DMS114 treated with DMSO at 0.1 percent for 48 hours (cell line): ENCODE measurements around the gene LY86.
"Not testable (repeated sequence)": the region's sequence is repeated elsewhere in the genome, so short reads cannot be mapped to it uniquely, and the experiment has no call there.

Source experiments
- DNase-seq: peaks from one replicate; lab custom pipeline; 2025; ENCODE audit not compliant: unreplicated experiment; lab: John Stamatoyannopoulos, UW

The LY86 gene

GRCh38 chr6:6650839-6651238 is 62.3 kb downstream of the LY86 start:
- DNase-seq = no peak

- no peak for DNase-seq
Measured at GRCh38 chr6:6651335-6651734, 62.8 kb downstream of the LY86 start.

GRCh38 chr6:6652932-6653331 is 64.4 kb downstream of the LY86 start:
- DNase-seq = no peak

- DNase-seq = no peak
Measured at GRCh38 chr6:6654599-6655575, 66.4 kb downstream of the LY86 start.

- DNase-seq = no peak
Measured at GRCh38 chr6:6655805-6656251, 67.3 kb downstream of the LY86 start.

- DNase-seq = no peak
Measured at GRCh38 chr6:6656287-6656686, 67.8 kb downstream of the LY86 start.

GRCh38 chr6:6657085-6657819 is 68.7 kb downstream of the LY86 start:
- no peak for DNase-seq

- no peak for DNase-seq
Measured at GRCh38 chr6:6657820-6658217, 69.3 kb downstream of the LY86 start.

- DNase-seq = no peak
Measured at GRCh38 chr6:6659600-6660327, 71.2 kb downstream of the LY86 start.

GRCh38 chr6:6660339-6661045 is 72.0 kb downstream of the LY86 start:
- no peak for DNase-seq

GRCh38 chr6:6661191-6661590 is 72.7 kb downstream of the LY86 start:
- no peak for DNase-seq

GRCh38 chr6:6661684-6662083 is 73.2 kb downstream of the LY86 start:
- DNase-seq = no peak

- DNase-seq = no peak
Measured at GRCh38 chr6:6663421-6664135, 75.1 kb downstream of the LY86 start.

GRCh38 chr6:6665555-6666243 is 77.2 kb downstream of the LY86 start:
- no peak for DNase-seq

GRCh38 chr6:6670150-6670549 is 81.6 kb downstream of the LY86 start:
- not testable (repeated sequence) for DNase-seq

- no peak for DNase-seq
Measured at GRCh38 chr6:6674872-6675271, 86.4 kb downstream of the LY86 start.

- peak; percentile 72 for DNase-seq
Measured at GRCh38 chr6:6676910-6677441, 88.5 kb downstream of the LY86 start.

- no peak for DNase-seq
Measured at GRCh38 chr6:6678185-6678671, 89.7 kb downstream of the LY86 start.

GRCh38 chr6:6678811-6679210 is 90.3 kb downstream of the LY86 start:
- DNase-seq = no peak
